ENCODE results near the gene RALGAPA1. TPM values are rescaled to one million over a fixed set of nuclear protein-coding genes. Genes with fewer than 3 reads are reported as not detected.
"Not testable (repeated sequence)": the region's sequence is repeated elsewhere in the genome, so short reads cannot be mapped to it uniquely, and the experiment has no call there.

RALGAPA1 gene
- total RNA-seq, 6 experiments from 2014 or later = 12.1 to 16.1 (median 13.2) TPM

- Mint-ChIP-seq H3K4me3 (no peak overlapping the region), H3K36me3 (ENCODE audit: low read depth) (peaks cover 6% of the 10 kb centered on the region; the same call in 1 of the 2 replicates), H3K27me3 (ENCODE audit: insufficient read depth) (no peaks in the 10 kb centered on the region), H3K27ac (no peak overlapping the region), H3K9me3 (no peaks in the 10 kb centered on the region), H3K4me1 (ENCODE audit: low read depth) (peaks cover 22% of the 10 kb centered on the region)
- no peak for TF ChIP-seq CTCF (IDR thresholded peaks at IDR 0.05)
- no peak for DNase-seq
Measured at GRCh38 chr14:35631071-35631805, 177.9 kb downstream of the RALGAPA1 start.

- no peak overlapping the region for H3K4me3 Mint-ChIP-seq
- H3K36me3 Mint-ChIP-seq (ENCODE audit: low read depth) = peaks cover 4% of the 10 kb centered on the region; the same call in 1 of the 2 replicates
- no peak overlapping the region for H3K27ac Mint-ChIP-seq
- no peak for TF ChIP-seq CTCF (IDR thresholded peaks at IDR 0.05)
- H3K4me1 Mint-ChIP-seq (ENCODE audit: low read depth) = peaks cover 31% of the 10 kb centered on the region
- no peaks in the 10 kb centered on the region for H3K9me3 Mint-ChIP-seq
- no peaks in the 10 kb centered on the region for H3K27me3 Mint-ChIP-seq (ENCODE audit: insufficient read depth)
- DNase-seq = no peak
Measured at GRCh38 chr14:35628989-35629388, 180.1 kb downstream of the RALGAPA1 start.

GRCh38 chr14:35626947-35627346, 182.1 kb downstream of the RALGAPA1 start:
- peaks cover 25% of the 10 kb centered on the region for H3K4me1 Mint-ChIP-seq (ENCODE audit: low read depth)
- H3K36me3 Mint-ChIP-seq (ENCODE audit: low read depth); H3K9me3 Mint-ChIP-seq; DNase-seq; H3K27me3 Mint-ChIP-seq (ENCODE audit: insufficient read depth); H3K27ac Mint-ChIP-seq; H3K4me3 Mint-ChIP-seq: not testable (repeated sequence)

GRCh38 chr14:35621996-35622395, 187.1 kb downstream of the RALGAPA1 start:
- H3K27ac Mint-ChIP-seq; H3K4me1 Mint-ChIP-seq (ENCODE audit: low read depth); H3K27me3 Mint-ChIP-seq (ENCODE audit: insufficient read depth); DNase-seq; H3K4me3 Mint-ChIP-seq: not testable (repeated sequence)
- Mint-ChIP-seq H3K9me3 (peaks cover 17% of the 10 kb centered on the region), H3K36me3 (ENCODE audit: low read depth) (peaks cover 25% of the 10 kb centered on the region)

- not testable (repeated sequence) for DNase-seq; H3K4me1 Mint-ChIP-seq (ENCODE audit: low read depth); H3K27ac Mint-ChIP-seq; H3K27me3 Mint-ChIP-seq (ENCODE audit: insufficient read depth); H3K4me3 Mint-ChIP-seq
- H3K9me3 Mint-ChIP-seq = peaks cover 17% of the 10 kb centered on the region
- peaks cover 25% of the 10 kb centered on the region for H3K36me3 Mint-ChIP-seq (ENCODE audit: low read depth)
Measured at GRCh38 chr14:35619998-35620397, 189.1 kb downstream of the RALGAPA1 start.

- H3K4me1 Mint-ChIP-seq (ENCODE audit: low read depth); H3K27me3 Mint-ChIP-seq (ENCODE audit: insufficient read depth); H3K4me3 Mint-ChIP-seq; H3K27ac Mint-ChIP-seq; DNase-seq: not testable (repeated sequence)
- Mint-ChIP-seq H3K9me3 (peaks cover 17% of the 10 kb centered on the region), H3K36me3 (ENCODE audit: low read depth) (peaks cover 25% of the 10 kb centered on the region)
Measured at GRCh38 chr14:35619461-35619860, 189.6 kb downstream of the RALGAPA1 start.

GRCh38 chr14:35617500-35617899, 191.6 kb downstream of the RALGAPA1 start:
- no peak overlapping the region for H3K4me3 Mint-ChIP-seq
- no peaks in the 10 kb centered on the region for H3K27me3 Mint-ChIP-seq (ENCODE audit: insufficient read depth)
- H3K27ac Mint-ChIP-seq = no peak overlapping the region
- H3K4me1 Mint-ChIP-seq (ENCODE audit: low read depth) = no peaks in the 10 kb centered on the region
- H3K36me3 Mint-ChIP-seq (ENCODE audit: low read depth) = peaks cover 34% of the 10 kb centered on the region
- peaks cover 21% of the 10 kb centered on the region for H3K9me3 Mint-ChIP-seq
- DNase-seq = no peak
- TF ChIP-seq CTCF (IDR thresholded peaks at IDR 0.05) = no peak

All from HFFc6 (cell line).